GM18951 (cell line): Measurements from ENCODE around the gene SOX2.

Experiments
- POLR2A ChIP-seq: IDR thresholded peaks from 4 replicates; pipeline ENCODE4 v1.6.1; 2011; ENCODE audit warnings: mild to moderate bottlenecking; ENCODE audit not compliant: insufficient read length, insufficient read depth; ENCODE audit errors: extremely low read depth
- in situ Hi-C: fragments of 300-500 bp; cut with MboI; formaldehyde crosslinking; loops from one replicate; pipeline ENCODE4 v1.12.0; 2022; ENCODE audit warnings: low sequenced_read_pairs, mixed read lengths, inconsistent platforms; ENCODE audit not compliant: unreplicated experiment

SOX2 gene

DNA sequence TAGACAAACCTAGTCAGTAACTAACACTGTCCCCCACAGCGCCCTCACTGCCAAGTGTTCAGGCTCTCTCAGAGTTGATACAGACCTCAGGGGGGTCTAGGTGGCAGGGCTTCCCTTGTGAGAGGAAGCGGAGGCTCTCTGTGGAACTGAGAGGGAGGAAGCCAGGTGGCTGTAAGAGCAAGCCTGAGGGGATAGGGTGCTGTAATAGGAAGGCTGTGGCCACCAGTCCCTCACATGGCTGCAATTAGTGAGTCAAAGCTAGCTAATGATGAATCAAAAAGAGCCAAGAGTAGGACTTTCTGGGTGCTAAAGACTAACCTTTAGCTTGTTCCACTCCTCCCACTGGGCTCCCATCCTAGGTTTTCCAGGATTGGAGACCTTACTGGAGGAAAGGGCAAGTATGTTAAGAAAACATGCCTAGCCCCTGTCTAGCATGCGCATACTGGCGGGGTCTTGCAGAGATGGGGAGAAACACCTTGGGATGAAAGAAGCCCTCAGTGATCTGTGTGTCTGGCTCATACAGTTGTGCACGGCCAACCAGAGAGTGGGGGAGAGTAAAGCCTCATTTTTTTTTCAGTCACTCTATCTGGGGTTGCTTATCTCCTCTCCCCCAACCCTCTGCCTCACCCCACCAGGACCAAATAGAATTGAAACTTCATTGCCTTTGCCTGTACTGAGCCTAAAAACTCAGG is 13.3 kb upstream of the SOX2 start:
- in situ Hi-C loops = no loop called here
- no peak for TF ChIP-seq POLR2A

DNA sequence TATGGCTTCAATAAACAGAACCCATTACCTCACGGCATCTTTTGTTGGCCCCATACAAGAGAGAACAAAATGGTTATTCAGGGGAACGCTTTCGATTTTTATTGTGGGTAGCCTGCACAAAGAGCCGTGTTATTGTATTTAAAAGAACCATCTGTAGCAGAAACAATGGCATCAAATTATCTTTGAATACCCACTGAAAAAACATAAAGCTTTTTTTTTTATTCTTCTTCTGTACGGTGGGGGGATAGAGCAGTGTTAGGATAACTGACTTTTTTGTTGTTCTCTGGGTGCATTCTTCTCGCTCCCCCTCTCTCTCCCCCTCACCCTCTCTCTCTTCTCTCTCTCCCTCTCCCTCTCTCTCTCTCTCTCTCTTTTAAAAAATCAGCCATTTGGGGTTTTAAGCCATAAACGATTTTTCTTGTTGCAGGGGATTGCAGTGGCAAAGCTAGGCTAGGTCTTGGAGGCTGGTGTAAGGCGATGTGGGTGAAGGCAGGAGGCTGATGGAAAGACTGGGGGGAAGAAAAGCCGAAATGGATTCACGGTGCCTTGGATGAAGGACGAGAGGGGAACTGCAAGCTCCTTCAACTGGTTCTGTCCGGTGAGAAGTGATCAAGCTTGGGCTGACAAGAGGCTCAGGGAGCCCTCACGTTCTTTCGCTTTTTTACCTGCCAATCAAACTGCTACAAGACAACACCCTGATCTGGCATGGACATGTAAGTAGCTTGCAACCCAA is 12.4 kb upstream of the SOX2 start:
- in situ Hi-C loops = no loop called here
- TF ChIP-seq POLR2A = no peak

DNA sequence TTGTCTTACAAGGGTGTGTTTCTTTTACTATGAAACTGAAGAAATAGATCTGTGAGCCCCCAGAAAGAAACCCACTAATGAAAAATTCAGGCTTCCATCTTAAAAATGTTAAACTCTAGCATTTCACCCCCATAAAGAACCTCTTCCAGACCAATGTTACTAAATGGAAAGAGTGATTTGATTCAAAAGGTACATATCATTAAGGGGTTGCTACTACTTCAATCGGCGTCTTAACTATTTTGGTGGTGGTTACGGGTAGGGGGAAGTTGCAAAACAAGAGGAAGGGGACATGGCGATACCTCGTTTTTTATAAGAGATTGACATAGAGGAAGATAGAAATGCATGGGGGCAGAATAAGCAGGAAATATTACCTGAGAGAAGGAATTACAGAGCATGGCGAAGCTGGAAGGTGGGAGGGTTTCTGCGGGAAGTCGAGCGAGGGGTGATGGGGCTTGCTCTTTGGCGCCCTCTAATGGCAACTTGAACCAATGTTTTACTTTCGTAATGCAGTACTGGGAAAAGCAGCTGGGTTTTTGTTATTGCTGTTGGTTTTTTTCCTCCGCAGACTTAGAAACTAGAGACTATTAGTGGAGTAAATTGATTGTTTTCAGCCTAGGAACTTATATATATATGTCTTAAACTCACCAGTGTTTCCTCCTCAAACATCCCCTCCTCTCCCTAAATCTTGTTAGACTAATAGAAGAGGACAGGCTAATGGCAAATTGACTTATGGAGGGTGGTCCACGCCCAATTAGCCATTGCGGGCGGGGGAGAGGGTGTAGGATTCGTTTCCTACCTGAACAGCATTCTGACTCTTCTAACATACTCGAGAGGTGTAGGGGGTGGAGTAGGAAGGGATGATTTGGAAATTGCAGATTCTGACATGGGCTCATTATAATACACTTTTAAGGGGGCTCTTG is 11.3 kb upstream of the SOX2 start:
- in situ Hi-C loops = loop anchor here (25.0 kb wide), 1 partner anchor 987 kb away; no protein-coding TSS in a partner anchor

DNA sequence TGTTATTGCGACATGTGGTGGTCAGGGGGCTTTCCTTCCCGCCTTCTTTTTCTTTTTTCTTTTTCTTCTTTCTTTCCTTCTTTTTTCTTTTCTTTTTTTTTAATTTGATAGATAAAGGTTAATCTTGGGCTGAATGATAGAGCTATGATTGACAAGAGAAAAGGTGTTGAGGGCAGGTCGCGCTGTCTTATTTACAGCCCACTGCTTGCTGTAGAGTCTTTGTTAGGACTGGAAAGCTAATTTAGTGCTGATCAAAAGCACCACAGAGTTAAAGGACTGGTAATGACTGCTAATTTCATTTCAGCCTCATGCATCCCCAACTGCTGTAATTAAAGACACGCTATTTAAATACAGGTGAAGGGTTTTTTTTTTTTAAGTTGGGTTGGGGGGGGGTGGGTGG is 10.6 kb upstream of the SOX2 start:
- no peak for TF ChIP-seq POLR2A
- in situ Hi-C loops = loop anchor here (25.0 kb wide), 1 partner anchor 986 kb away; no protein-coding TSS in a partner anchor

More for the DNA sequence above, 11.3 kb upstream of the SOX2 start:
- no peak for TF ChIP-seq POLR2A

DNA sequence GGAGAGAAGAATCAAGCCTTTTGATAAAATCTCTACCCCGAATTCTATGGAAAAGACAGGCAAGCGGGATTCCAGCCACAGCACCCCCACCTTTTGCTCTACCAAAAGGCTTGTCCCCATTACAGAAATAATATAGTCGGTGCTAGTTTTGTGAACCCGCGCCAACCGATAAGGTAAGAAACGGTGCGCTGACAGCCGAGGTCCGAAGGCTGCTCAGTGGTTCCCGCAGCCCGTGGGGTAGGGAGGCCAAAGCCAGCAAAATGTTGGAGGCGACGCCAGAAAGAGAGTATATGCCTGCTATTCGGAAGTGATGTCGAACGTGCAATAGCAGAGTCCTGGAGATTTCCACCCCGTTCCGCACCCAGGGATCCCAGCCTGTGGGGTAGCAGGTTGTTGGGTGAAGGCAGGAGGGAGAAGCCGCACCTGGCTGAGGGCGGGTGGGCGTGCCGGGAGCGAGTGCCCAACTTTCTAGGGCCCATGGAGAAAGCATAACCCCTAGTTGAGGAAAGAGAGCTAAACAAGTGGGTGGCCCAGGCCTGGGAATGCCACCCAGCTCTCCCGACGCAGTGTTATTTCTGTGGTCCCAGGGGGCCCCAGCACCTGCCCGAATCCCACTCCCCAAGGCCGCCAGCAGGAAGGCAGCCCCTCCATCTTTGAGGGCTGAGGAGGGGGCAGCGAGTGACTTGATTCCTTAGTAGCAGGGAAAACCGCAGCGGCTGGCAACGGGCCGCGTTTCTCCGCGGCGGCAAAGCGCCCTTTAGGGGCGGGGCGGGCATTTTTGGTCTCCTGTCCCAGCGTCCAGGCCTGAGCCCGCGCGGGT is 7.9 kb upstream of the SOX2 start:
- in situ Hi-C loops = loop anchor here (25.0 kb wide), 1 partner anchor 983 kb away; no protein-coding TSS in a partner anchor

DNA sequence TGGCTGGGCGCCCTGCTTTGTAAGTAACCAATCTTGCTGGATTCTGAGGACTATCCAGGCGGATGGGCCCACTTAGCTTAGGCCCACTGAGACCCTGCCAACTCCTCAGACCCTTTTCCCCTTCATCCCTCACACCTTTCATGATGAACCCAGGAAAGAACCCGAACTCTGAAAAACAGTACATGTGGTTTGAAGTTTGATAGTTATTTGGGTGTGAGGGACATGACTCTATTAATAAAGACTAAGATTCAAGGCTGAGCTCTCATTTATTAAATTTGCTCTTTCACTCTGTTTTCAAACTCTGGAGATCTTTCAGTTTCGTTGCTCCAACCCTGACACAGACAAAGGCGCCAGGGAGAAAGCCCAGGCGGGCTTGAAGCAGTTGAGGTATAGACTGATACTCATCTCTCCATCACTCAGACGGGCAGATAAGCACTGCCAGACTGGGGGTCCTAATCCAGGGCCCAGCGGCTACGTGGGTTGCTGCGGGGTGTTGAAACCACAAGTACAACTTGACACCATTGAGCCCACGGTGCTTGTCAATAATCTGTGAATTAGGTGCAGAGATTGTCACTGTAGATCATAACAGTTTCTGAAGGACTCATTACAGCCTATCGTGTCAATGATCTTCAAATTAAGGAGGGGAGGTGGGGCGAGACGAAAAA is 7.2 kb upstream of the SOX2 start:
- in situ Hi-C loops = loop anchor here (25.0 kb wide), 1 partner anchor 983 kb away; no protein-coding TSS in a partner anchor
- TF ChIP-seq POLR2A = no peak

More for the DNA sequence above, 7.9 kb upstream of the SOX2 start:
- TF ChIP-seq POLR2A = no peak

DNA sequence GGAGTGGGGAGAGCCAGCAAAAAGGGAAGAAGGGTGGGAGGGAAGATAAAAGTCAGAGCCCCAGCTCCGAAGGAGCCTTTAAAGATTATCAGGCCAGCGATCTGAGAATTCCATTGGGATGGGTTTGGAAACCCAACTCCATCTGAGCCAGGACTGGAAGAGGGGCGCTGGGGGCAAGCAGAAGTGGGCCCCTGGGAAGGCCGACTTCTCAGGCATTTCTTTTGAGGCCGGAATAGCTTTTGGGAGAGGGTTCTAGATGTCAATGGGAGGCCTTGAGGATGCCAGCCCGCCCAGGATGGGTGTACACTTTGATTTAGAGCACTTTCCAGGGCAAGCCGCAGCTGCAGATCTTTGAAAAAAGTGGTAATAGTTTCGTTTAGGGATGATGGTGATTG is 6.6 kb upstream of the SOX2 start:
- in situ Hi-C loops = loop anchor here (25.0 kb wide), 1 partner anchor 982 kb away; no protein-coding TSS in a partner anchor
- TF ChIP-seq POLR2A = no peak

DNA sequence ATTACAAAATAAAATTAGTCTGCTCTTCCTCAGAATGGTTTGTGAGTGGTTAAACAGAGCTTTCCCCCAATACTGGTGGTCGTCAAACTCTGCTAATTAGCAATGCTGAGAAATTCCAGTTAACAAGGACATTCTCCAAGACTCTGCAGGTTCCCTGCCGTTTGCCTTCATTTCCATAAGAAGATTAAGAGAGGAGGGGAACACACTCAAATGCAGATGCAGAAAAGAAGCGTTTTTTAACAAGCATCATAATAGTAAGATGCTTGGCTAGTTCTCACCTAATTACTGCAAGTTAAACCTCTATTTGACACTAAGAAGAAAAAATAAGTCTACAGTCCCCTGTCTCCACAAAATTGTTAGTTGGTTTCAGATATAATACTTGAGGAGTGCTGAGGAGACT is 3.7 kb upstream of the SOX2 start:
- TF ChIP-seq POLR2A = no peak
- in situ Hi-C loops = loop anchor here (25.0 kb wide), 1 partner anchor 979 kb away; no protein-coding TSS in a partner anchor

DNA sequence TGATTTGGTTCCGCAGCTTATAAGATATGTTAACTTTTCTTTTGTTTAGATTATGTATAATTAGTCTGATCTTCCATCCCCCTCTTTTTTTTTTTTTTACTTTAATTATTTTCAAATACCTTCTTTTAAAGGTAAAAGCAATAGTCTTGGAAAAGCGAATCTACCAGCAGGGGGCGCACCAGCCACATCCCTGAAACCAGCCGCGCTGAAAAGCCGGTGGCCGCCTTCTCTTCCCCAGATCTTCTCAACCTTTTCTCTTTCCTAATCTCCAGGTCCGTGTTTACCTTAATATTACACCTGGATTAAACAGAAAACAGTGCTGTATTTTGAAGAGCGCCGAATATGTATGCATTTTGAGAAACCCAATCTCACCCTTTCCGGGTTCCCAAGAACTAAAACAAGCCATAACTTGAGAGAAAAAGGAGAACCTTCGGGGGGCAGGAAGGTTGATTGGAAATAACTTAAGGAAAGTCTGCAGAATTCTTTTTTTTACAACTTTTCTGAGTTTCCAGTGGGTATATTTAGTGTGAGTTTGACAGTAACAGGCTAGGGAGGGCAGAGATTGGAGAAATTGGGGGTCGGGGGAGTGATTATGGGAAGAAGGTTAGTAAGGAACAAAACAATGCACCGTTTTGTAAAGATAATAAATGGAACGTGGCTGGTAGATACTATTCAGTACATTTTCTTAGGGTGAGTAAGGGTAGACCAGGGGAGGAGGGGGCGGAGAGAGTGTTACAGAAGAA is 2.0 kb upstream of the SOX2 start:
- TF ChIP-seq POLR2A = no peak
- in situ Hi-C loops = loop anchor here (25.0 kb wide), 1 partner anchor 978 kb away; no protein-coding TSS in a partner anchor

DNA sequence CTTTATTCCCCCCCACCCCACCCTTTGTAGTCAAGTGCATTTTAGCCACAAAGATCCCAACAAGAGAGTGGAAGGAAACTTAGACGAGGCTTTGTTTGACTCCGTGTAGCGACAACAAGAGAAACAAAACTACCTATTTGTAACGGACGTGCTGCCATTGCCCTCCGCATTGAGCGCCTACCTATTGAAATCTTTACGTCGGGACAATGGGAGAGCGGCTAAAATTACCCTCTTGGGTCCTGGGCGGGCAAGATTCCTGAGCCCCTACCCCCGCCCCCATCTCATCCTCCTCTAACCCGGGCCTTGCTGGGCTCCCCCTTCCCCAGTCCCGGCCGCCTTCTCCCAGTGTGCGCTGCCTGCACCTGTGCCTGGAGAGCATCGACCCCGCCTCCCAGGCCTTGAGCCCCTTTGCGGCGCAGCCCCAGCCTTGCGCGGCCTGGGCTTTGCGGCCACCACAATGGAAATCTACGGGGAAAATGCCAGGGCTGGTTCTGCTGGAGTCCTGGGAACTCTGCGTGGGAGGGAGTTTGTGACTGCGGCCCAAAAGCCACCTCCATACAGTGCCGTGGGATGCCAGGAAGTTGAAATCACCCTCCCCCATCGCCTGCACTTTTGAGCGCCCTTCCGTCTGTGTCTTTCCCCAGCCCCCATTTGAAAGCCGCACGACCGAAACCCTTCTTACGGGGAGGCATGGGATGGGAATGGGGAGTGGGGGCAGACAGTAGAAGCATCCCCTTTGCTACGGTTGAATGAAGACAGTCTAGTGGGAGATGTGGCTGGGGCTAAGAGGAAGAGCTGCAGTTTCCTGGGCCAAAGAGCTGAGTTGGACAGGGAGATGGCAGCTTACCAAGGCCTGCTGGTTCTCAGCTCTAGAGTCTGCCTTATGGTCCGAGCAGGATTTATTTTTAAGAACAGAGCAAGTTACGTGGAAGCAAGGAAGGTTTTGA is 1.1 kb upstream of the SOX2 start:
- no peak for TF ChIP-seq POLR2A
- in situ Hi-C loops = loop anchor here (25.0 kb wide), 1 partner anchor 977 kb away; no protein-coding TSS in a partner anchor
